Superior temporal gyrus (tissue), 1 donor: ENCODE data around the gene PARVA.

Experiments used
- DNase-seq: peaks from one replicate; pipeline ENCODE4 v3.0.0-alpha.2; 2016; ENCODE audit errors: extremely low spot score

Gene PARVA

DNA sequence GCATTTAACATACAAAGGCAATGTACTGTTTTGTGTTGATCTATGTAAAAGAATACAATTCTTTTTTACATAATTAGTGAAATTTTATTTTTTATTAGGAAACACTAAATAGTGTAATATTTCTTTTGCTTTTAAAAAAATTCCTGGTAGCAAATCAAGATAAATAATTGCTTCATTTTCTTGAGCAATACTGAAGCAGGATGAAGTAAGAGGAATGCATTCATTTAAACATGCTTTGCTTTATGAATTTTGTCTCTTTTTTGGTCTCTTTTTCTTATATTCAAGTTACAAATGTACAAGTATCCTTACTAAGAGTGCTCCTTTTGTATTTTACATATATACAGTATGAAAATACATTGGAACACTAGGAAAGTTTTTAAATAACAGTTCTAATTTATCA is 152.4 kb downstream of the PARVA start:
- no peak for DNase-seq

- no peak for DNase-seq
These were observed 153.6 kb downstream of the PARVA start for GRCh38 chr11:12531020-12531419.

GRCh38 chr11:12531681-12532080 is 154.3 kb downstream of the PARVA start:
- DNase-seq, result no peak

GRCh38 chr11:12532580-12532979 is 155.2 kb downstream of the PARVA start:
- DNase-seq, result no peak

DNA sequence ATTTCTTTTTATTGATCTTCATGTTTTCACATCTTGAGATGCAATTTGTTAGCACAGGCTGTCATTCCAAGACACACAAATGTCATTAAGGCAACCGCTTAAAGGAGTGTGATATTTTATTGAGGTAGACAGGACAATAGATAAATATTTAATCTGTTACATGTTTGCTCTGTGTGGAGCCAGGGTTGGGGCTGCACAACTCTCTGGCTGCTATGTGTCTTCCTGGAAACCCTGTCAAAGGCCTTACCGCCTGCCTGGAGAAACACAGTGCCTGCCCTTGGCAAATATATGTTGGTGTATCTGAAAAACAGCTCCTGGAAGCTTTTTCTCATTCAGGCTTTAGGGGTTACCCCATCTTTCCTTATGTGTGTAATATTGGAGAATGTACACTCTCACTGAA is 157.2 kb downstream of the PARVA start:
- DNase-seq, result no peak

DNA sequence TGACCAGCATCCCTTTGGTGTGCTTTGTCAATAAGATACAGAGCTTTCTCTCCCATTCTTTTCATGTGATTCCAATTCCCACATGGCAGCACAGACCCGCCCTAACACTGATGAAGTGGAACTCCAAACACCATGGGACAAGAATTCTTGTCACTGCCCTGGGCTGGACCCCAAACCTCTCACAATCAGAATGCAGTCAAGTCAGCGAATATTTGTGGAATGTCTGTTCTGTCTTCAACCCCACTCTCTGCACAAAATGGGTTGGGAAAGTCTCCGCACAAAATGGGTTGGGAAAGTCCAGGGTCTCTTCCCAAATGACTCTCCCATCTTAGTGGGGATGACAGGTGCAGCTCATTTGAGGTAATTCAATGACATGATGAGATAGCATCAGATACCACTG is 157.9 kb downstream of the PARVA start:
- no peak for DNase-seq

- DNase-seq, result no peak
These were observed 159.2 kb downstream of the PARVA start for GRCh38 chr11:12536566-12536965.

- no peak for DNase-seq
These were observed 160.5 kb downstream of the PARVA start for GRCh38 chr11:12537778-12538401.

DNA sequence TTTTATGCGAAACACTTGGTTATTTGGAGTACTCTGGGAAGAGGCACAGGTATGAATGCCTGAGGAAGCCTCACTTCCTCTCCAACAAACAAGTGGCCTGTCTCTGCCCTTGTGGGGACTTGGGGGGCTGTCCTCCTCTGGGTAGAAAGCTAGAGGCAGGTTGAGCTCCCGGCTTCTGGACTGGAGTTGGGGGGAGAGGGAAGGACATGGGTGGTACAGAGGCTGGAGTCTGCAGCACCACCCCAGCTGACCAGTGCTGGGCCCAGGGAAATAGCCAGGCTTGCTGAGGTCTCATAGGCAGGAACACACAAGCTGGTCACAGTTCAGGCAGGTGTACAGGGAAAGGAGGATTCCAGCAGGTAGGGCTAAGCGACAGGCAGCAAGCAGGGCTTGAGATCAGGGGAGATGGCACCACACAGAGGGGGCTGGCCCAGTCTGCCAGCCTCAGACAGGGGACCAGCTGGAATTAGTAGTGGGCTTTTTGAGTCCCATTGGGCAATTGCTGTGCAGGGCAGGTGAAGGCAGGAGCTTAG is 161.6 kb downstream of the PARVA start:
- no peak for DNase-seq

GRCh38 chr11:12539572-12539971 is 162.2 kb downstream of the PARVA start:
- peak; percentile 20 for DNase-seq

DNA sequence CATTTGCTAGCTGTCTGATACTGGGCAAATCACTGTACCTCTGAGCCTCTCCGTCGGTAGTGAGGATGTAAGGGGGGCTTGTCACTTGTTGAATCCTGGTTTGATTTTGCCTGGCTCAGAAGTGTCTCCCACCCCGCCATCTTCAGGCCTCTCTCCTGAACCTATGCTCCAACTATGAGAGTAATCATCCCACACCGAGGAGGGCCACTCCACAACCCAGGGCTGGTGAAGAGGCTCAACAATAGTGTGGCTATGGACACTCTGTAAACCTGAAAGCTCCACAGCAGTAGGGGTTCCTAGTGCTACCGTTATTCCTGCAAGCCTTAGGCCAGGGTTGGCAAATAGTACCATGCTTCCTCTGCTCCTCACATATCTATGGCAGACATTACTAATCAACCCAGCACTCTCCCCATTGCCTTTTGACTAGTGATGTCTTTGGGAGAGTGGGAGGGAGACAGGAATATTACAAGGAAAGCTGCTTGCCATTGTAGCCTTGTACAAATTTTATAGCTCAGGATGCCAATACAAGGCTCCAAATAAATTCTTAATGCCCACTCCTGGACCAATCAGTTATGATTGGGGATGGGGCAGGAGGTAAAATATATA is 162.8 kb downstream of the PARVA start:
- DNase-seq, result no peak

DNA sequence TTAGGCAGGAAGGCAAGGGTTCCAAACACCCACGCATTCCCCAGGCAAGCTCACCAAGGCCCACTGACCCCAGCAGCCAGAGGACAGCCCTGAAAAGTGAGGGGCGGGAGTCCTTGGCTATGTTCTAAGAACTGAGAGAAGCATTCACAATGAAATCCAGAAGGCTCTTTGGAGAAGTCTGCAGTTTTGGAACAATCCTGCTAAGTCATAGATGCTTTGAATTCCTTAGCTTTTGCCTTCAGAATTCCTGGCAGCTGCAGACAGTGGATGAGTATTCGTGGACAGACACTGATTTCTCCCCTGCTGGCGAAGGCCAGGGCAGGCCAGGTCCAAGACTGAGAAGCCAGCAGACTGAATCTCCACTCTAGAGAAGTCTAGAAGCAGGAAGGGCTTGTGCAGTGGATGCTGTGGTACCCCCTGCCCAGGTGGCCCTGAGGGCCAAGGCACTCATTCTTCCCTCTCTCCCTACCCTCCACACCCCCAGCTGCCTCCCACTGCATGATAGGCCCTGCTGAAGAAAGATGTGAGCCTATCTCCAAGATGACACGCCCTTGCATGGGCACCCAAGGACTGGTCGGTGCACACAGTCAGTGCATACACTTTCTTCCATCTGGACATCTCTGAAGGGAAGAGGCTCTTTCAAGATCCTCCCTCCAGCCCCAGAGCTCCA is 163.7 kb downstream of the PARVA start:
- no peak for DNase-seq

DNA sequence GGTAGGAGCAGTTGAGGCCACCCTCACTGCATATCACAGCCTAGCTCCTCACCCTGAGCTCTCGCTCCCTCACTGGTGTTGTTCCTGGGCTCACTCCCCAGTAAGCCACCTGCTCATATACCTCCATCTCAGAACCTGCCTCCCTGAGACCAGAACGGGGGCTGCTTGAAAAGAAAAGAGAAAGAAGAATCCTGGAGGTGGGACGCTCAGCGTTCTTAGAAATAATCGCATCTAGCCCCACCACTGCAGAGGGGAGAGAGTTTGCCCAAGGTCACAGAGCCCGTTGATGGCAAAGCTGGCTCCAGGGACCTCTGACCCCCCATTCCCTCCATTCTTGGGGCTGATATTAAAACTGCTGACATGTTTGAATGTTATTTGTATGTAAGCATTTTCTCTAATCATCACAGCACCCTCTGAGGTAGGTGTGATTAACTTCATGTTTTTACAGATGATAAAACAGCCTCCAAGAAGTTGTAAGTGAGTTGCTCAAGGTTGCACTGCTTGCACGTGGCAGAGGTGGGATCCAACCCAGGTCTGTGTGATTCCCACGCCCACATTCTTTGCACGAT is 164.3 kb downstream of the PARVA start:
- no peak for DNase-seq

DNA sequence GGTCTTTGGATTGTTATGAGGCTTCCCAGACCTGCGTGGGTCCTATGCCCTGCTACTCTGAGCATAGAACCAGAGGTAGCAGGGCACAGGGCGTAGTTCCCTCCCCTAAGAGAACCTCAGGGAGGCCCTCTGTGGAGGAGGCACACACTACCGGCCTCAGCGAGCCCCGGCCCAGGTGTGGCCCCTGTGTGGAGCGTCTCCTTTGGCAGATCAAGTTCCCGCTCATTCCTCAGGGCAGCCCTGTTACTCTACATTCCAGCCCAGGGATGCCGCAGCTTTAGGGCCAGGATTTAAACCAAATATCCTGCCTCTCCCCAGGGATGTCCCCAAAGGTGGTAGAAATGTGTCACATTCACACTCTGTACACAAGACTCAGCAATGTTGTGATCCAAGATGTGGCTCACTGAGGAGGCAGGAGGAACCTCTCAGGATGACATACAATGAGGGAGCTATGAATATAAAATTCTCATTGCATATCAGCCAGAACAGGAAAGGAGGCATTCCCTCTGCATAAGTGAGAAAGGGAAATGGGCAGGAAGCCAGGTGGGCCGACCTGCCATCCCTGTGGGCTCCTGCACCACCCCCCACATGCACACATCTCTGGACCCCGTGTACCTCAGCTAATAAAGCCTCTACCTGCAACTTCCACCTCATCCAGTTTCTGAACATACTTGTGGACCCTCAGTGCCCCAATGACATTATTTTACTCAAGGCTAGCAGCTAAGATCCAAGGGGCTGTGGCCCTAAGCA is 165.0 kb downstream of the PARVA start:
- DNase-seq, result no peak

DNA sequence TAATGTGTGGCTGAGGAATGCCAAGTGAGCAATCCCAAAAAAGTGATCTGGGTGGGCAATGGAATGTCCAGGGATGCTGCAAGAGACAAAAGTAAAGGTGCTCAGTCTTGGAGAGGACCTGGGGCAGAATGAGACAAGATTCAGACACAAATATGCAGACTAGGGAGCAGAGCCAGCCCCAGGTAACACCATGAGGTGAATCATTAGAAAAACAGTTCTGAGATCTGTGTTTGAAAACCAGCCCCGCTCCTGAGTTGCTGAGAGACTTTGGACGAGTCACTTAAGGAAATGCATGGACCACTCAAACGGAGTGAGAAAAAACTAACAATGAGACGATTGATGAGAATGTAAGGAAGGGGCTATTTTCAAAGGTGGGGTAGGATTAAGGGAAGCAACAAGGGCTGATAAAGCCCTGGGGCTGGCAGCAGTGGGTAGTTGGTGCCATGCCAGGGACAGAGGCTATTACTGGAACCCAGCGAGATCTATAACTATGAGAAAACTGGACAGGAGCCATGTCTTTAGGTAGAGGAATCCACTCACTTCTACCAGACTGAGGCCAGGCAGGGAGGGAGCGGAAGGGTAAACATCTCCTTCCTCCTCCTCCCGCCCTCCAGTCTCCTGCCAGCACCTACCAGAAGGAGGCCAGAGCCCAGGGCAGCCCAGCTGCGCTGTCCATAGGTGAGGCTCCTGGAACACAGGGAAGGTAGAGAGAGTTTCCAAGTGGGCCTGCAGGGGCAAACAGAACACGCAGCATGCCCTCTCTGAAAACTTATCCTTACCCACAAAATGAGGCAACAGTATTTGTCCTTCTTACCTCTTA is 166.4 kb downstream of the PARVA start:
- DNase-seq, result no peak

DNA sequence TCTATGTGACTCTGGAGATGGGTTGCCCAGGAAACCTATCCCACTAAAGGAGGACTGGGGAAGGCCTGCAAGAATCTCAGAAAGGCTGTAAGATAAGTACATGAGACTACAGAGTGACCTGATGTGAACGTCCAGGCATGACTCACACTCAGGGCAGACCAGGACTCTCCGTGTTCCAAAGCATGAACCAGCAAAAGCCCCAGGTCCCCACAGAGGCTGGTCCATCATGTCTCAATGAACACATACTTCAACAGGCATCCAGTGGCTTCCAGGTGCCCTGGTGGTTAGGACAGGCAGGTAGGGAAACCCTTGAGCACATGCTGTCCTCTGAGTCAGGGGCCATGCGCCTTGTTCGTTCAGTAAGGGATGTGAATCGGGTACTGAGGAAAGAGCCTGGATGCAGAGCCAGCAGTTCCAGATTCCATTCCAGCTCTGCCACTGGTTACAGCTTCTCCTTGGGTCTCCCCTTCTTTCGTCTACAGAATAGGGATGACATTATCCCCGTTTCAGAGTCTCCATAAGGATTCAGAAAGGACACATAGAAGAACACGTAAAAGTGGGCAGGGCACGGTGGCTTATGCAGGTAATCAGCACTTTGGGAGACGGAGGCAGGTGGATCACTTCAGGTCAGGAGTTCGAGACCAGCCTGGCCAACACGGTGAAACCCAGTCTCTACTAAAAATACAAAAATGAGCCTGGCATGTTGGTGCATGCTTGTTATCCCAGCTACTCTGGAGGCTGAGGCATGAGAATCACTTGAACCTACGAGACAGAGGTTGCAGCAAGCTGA is 167.8 kb downstream of the PARVA start:
- DNase-seq, result no peak

- no peak for DNase-seq
These were observed 168.8 kb downstream of the PARVA start for GRCh38 chr11:12546122-12546521.

- no peak for DNase-seq
These were observed 169.3 kb downstream of the PARVA start for GRCh38 chr11:12546660-12547059.

DNA sequence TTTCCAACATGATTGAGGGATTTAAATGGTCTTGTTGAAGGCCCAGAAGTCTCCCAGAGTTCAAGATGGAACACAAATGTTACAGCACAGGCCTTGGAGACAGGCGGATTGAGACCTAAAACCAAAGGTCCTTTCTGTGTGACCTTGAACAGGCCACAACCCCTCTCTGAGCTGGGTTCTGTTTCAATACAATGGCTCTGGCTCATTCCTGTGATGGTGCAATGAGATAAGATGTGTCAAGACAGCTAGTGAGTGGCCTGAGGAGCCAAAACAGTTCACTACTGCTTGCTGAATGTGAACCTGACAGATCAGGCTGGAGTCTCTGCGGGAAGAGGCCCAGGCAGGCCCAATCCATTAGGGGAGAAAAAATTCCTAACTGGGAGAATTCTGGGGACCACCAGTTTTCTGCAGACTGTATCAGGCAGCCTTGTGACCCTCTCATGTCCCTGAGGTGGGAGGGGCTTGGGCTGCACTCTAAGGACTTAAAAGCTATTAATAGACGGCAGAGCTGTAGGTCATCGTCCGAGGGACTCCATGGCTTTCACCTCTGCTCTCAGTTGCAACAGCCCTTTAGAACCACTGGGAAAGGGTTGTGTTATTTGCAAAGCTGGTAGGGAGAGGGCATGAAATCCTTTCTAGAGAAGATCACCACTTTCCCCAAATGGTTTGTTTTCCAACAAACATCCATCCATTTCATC is 170.7 kb downstream of the PARVA start:
- DNase-seq, result no peak

GRCh38 chr11:12552692-12553091 is 175.3 kb downstream of the PARVA start:
- DNase-seq, result no peak
